Stimulated activated CD8-positive, alpha-beta memory T cell treated with anti-CD3 and anti-CD28 coated beads, Interleukin-12 subunit alpha, Interleukin-12 subunit beta, amount 100 ng/mL, for 4 hours (primary cell): ENCODE measurements around the gene FKBP9.
"Not testable (repeated sequence)": the region's sequence is repeated elsewhere in the genome, so short reads cannot be mapped to it uniquely, and the experiment has no call there.

Experiments
- DNase-seq: peaks from one replicate; pipeline ENCODE4 v3.0.0-alpha.2; 2020; ENCODE audit warnings: low read depth

FKBP9 gene

GRCh38 chr7:32948202-32948601 lies 9.0 kb upstream of the FKBP9 start:
- no peak for DNase-seq

GRCh38 chr7:32952876-32953275 lies 4.4 kb upstream of the FKBP9 start:
- DNase-seq: no peak

DNA sequence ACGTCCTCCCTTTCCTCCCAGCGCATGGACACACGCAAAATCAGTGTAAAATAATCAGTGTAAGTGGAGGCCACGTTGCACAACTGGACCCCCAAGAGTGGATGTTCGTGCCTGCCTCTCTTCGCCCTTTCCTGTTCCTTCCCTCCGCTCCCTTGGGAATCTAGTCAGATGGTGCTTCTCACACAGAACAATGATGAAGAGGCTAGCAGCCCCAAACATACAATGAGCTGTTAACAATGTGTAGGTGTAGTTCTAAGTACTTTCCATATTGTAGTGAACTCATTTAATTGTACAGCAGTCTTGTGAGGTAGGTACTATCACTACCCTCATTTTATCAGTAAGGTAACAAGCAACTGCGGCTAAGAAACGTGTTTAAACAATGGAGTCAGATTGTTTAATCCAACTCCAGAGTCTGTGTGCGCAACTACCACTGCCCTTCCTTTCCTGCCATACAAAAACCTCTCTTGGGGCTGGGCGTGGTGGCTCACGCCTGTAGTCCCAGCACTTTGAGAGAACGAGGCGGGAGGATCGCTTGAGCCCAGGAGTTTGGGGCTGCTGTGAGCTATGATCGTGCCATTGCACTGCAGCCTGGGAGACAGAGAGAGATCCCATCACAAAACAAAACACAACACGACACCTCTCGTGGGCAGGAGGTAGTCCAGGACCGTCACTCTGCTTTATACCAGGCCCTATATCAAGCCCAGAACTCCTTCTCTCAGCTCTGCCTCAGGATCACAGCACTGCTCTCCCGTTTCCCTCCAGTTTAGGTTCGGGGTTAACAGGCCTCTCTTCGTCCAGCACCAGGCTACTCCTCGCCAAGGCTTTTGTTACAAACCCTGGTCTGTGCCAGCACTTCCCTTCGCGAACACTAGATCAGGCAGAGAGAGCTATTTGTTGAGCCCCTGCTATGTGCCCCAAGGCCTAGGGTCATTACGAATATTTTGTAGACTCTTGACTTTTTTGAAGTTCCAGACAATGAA lies 1.1 kb downstream of the FKBP9 start:
- DNase-seq: no peak

DNA sequence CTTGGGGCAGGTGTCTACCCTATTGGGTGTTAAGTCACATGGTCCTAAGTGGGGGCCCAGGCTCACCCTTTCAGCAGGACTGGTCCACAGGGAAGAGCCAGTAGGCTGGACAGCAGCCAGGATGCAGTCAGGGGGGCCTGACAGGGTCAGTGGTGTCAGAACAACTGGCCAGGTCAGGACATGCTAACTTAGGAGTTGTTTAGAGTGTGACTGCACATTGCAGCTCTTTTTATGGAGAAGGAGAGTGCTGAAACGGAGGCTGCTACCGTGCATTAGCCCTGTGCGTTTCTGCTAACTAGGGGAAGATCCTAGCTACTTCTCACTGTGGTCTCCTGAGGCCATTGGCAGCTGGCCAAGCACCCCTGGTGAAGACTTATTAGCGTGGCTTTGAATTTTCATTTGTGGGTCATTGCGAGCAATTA lies 6.7 kb downstream of the FKBP9 start:
- not testable (repeated sequence) for DNase-seq

GRCh38 chr7:32964461-32965159 lies 7.4 kb downstream of the FKBP9 start:
- DNase-seq: not testable (repeated sequence)

GRCh38 chr7:32966489-32967267 lies 9.4 kb downstream of the FKBP9 start:
- DNase-seq: not testable (repeated sequence)

DNA sequence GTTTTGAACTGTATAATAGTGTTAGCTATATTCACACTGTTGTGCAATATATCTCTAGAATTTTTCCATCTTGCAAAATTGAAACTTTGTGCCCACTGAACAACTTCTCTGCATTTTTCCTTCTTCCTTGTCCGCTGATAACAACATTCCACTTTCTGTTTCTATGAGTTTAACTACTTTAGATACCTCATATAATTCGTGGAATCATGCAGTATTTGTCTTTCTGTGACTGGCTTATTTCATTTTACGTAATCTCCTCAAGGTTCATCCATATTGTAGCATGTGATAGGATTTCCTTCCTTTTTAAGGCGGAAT lies 10.0 kb downstream of the FKBP9 start:
- DNase-seq: not testable (repeated sequence)

- not testable (repeated sequence) for DNase-seq
Measured at GRCh38 chr7:32971967-32972366, 14.7 kb downstream of the FKBP9 start.

GRCh38 chr7:32977159-32977558 lies 19.9 kb downstream of the FKBP9 start:
- not testable (repeated sequence) for DNase-seq

- not testable (repeated sequence) for DNase-seq
Measured at GRCh38 chr7:32979246-32979645, 22.0 kb downstream of the FKBP9 start.

DNA sequence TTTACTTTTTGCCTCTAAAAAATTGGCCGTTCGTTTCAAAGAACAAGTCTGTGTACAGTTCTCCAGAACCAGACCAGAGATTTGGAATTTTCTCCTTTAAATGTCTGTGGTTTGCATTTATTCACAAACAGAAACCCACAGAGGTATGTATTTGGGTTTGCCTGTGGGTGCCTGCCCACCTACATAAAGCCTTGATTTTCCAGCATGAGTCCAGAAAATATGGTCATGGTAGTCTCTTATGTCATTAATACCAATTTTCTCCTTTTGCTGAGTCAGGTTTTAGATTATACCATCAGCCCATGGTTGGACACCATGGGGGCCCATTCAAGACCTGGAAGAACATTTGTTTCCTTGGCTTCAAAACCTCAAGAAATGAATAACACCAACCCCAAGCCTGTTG lies 22.7 kb downstream of the FKBP9 start:
- not testable (repeated sequence) for DNase-seq

DNA sequence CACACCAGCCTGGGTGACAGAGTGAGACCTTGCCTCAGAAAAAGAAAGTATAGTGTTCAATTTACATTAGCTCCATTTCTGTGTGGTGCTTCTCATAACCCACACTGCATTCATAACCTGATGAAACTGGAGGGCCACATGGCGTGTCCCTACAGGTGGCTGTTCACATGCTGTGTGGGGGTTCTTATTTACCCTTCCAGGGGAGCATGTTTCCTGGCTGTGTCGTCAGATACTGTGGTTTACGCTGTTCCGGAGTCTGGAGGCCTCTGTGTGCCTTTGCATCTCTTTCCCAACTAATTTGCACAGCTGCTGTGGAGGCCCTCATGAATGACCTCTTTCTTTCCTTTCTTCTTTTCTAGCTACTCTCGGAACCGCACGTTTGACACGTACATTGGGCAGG lies 30.9 kb downstream of the FKBP9 start:
- DNase-seq: not testable (repeated sequence)

DNA sequence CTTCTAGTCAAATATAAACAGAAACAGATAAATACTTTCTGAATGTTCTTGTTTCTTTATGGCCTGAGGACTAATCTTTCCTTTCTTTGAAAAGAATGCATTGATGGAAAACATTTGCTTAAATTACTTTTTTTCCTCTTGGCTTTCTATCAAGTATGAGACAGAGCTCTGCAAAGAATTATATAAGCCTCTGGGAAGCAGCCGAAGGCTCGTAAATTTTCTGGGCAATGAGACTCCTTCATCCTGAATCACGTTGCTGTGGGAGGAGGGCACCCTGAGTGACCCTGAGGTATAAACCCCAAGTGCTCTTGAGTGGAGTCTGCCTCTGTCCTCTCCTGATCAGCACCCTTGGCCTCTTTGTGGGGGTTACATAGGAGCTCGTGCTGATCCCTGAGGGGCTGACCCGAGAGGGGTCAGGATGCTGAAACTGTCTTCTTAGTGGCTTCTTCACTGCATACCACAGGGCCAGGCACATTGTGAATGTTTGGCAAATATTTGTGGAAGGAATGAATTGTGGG lies 33.9 kb downstream of the FKBP9 start:
- not testable (repeated sequence) for DNase-seq

- DNase-seq: not testable (repeated sequence)
Measured at GRCh38 chr7:32991975-32992700, 34.9 kb downstream of the FKBP9 start.

DNA sequence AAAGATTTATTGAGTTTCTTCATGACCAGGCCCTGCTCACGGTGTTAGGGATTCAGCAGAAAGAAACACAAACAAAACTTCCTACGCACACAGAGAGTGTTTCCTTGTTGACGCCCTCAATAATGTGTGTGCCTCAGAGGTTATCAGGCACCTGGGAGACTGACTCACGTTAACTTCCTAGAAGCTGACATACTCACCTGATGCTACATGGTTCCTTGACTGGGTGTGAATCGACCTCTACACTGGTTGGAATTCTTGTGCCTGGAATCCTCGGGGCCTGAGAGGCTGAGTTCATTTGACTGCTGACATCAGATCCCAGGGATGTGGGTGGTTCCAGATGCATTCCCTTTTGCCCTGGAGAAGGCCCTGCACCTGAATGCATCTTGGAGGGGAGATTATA lies 35.5 kb downstream of the FKBP9 start:
- not testable (repeated sequence) for DNase-seq

GRCh38 chr7:32997956-32998355 lies 40.7 kb downstream of the FKBP9 start:
- not testable (repeated sequence) for DNase-seq

GRCh38 chr7:32998361-32999171 lies 41.3 kb downstream of the FKBP9 start:
- DNase-seq: not testable (repeated sequence)

- DNase-seq: not testable (repeated sequence)
Measured at GRCh38 chr7:32999380-32999779, 42.1 kb downstream of the FKBP9 start.

DNA sequence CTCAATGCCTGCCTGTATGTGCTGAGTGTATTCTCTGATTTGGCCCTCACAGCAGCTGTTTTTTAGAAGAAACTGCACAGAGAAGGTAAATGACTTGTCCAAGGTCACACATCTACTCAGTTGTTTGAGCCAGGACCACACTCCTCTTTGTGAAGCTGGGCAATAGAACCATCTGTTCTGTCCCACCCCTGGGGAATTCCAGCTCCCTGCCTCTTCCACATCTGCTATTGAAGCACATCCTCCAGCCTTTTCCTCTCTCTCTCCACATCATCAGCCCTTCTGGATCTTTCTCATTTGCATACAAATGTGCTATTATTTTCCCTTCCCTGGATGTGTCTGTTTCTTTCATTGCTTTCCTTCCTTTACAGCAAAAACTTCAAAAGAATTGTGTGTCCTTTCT lies 45.9 kb downstream of the FKBP9 start:
- not testable (repeated sequence) for DNase-seq

GRCh38 chr7:33004104-33004616 lies 46.9 kb downstream of the FKBP9 start:
- DNase-seq: not testable (repeated sequence)
